HG03354 (cell line): ENCODE data around the gene NPAS3.

Experiments
- ATAC-seq: cut with Tn5 transposase; IDR thresholded peaks from one replicate; pipeline ENCODE4 v1.9.1; 2021; ENCODE audit warnings: mild to moderate bottlenecking; ENCODE audit not compliant: unreplicated experiment, poor library complexity, severe bottlenecking

The NPAS3 gene

DNA sequence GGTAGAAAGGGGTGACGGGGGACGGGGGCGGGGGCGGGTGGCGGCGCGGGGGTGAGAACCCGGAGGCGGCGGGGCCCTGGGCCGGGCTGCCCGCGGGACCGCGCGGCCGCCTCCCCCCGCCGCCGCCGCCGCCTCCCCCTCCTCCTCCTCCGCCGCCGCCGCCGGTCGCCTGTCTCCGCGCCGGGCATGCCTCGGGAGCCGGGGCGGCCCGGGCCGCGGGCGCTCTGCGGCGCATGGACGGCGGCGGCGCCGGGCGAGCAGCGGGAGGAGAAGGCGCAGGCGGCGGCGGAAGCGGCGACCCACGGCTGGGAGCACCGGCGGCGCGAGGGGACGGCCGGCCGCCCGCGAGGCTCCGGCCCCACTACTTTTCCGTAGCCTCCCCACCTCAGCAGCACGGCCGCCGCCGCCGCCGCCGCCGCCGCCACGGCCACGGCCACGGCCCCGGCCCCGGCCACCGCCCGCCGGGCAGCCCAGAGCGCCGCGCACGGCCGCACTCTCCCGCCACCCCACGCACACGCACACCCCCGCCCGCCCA, at the start of gene NPAS3:
NPAS3 (plus strand) TSS at position 161 of the 535 bp plus-strand sequence.
- ATAC-seq = peak; percentile 36

DNA sequence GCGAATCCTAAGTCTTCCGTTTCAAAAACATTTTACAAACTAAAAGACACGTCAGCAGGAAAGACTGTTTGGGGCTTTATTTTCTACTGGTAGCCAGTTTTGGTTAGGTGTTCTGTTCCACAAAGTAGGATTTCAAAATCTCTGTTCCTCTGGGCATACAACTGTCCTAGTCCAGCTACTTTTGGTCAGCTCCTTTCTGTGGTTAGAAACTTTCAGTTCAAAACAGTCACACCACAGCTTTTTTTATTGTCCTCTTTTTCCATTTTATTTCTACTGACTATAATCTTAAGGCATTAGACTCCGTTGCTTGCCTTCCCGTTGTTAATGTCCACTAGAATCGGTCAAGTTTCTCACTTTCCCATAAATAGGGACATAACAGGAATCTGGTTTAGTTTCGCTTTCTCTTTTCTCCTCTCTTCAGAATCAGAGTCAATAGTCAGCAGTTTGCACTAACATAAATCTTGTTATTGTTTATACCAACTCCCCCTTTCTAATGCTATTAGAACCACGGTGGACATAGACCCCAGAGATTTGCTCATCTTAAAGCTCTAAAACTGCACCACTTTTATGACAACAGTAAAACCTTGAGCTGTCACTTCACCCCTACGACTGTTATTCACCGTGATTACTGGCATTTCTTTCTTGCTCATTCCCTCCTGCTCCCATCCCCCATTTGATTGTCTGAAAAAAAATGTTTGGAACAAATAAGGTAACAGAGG, 41.5 kb upstream of the NPAS3 start:
- no peak for ATAC-seq

DNA sequence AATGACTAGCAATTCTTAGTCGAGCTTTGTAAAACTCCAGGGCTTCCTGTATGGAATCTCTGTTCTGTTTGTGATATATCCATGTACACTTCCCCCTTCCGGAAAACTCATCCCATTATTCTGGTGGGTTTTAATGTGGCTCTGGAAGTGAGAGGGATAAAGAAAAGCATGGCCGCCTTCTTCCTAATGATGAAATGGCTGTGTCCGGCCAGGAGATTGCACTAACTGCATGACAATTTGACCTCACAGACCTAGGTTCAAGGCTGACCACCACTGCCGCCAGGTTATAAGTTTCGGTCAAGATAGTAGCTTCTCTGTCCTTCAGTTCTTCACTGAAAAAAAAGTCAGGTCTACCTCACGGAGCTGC, 41.0 kb upstream of the NPAS3 start:
- no peak for ATAC-seq

DNA sequence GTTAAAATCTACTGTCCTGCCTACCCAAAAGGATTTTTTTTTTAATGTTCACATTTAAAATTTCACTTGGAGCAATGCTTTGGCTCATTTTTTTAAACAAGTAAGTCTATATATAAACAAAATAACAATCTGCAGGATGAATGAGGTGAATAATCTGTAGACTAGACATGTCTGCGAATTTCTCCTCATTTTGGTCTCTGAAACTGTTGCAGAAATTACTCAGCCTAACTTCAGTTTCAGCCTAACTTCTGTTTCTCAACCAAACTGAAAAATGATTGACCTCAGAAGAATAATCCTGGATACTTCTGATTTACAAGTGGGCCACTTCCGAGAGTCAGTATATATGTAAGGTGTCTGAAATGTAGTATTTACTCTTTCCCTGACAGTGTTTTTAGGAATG, 39.8 kb upstream of the NPAS3 start:
- no peak for ATAC-seq

DNA sequence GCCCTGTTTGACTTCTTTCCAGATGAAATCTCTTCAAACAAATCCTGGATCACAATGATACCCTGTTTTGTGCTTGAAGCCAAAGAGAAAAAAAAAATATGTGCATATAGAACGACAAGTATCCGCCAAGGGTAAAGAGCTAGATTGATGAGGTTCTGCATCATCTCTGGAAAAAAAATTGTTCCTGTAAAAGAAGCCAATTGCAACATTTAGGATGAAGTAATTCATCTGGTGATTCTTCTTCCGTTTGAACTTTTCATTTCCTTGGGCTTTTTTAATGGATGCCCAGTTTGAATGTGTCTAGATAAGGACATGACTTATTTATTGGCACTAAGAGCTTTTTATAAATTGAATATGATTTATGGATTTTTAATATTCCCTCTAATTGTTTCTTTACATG, 38.1 kb upstream of the NPAS3 start:
- ATAC-seq = no peak

DNA sequence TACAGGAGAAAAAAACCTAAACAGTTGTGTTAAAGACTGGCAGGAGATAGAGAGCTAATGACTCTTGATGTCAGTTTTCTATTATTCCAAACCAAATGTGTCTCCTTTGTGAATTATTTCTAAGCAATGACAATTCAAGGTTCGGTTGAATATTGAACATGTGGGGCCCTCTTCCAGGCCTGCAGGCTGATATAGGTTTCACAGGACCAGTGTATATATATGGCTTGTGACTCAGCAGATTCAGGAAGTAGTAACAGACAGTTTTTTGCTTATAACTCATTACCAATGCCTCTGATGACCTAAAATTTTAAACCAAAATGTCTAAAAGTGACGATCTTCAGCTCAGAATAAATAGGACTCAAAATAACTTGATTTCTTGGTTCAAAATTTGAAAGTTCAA, 33.7 kb upstream of the NPAS3 start:
- ATAC-seq = no peak

DNA sequence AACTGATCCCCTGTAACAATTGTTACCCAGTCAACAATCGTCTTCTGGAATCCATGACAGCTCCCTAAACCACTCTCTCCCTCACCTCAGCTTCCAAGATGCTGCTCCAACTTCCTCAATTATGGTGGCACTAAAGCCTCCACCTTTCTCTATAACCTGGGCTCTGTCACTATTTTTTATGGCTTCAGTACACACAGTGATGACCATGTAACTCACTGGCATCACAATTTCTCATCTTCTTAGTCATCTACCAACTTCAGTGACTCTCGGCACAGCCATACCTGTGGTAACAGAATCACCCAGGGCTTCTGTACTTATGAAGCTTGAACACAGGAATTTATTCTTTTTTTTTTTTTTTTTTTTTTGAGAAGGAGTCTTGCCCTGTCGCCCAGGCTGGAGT, 32.0 kb upstream of the NPAS3 start:
- ATAC-seq = no peak

DNA sequence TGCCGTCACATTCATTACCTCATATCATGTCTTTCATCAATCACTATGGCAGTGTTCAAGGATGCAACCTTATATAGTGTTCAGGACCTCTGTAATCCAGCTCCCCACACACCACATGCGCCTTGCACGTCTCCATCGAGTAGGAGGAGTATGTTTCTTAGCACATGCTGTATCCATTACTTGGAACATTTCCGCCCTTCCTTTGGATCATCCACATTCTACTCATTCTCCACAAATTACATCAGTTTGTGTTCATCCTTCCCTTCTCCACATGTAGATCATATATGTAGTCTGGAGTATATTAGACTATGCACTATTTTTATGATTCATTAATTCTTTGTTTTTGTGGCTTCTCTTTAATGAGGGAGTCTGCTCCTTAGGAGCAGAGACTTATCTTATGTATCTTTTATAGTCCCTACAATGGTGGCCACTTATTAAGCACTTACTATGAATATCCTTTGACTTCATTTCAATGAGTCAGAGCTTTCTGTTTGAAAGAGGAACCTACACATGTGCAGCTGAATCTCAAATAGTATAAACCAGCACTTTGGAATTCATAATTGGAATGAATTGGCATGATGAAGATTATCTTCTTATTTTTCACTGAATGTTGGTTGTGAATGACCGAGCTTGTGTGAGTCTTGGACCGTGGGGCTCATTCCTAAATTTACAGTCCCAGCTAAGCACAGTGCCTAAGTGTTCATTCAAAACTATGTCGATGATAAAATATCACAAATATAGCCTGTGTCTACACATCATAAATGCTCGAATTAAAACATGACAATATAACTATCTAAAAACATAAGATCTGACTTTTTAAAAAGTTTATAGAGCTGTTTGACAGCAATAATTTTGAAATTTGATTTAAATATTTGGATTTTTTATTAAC, 30.2 kb upstream of the NPAS3 start:
- ATAC-seq = no peak

DNA sequence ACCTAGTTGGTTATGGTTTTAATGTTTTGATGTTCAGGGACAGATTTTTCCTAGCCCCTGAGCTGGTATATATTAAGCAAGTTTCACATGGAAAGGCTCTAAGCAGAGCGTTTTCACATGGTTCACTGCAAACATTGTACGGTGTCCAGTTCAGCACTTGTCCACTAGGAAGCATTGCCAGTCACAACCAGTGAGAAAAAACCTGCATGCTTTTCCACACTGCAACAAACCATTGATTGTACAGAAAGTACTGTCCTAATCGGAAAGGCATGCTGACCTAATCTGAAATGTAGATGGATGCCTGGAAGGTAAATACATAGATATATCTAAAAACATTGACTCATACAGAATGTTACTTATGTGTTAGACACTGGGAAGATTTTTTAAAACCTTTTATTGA, 25.0 kb upstream of the NPAS3 start:
- ATAC-seq = no peak

DNA sequence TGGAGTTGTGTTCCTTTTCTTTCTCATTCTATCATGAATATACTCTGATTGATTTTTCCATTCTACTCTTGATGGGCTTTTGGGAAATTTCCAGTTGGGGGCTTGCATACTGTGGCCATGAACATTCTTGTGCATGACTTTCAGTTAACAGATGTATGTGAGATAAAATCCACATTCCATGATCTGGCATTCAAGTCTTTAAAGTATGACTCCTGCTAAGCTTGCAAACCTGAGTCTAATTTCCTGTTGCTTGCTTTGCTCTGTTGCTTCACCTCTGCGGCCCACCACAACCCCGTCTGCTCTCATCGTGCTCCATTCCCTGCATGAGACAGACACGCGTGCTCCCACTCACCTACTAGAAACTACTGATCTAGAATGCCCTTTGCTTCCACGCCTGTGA, 24.3 kb upstream of the NPAS3 start:
- ATAC-seq = no peak

DNA sequence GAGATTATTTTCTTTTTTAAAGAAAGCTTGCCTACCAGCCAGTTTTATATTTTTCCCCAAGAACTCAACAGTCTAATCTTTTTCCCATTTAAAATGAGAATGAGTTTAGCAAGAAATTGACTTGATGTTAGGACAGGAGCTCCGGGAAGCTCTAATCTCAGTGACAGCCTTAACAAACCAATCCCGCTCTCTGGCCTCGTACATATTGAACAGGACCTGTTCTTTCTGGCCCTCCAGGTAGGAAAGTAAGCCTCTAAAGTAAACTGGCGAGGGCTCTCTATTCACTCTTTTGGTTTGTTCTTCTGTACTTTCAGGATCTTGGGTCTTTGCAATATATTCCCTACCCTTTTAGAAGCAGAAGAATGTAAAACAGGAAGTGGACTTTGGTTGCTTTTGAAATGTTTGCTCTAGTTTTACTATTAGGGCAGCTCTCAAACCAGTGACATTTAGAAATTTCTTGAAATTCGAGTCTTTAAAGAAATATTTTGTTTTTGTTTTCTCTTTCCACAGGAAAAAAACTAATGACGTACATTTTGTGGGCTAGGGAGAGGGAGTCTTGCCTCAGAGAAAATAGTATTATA, 17.9 kb upstream of the NPAS3 start:
- no peak for ATAC-seq

DNA sequence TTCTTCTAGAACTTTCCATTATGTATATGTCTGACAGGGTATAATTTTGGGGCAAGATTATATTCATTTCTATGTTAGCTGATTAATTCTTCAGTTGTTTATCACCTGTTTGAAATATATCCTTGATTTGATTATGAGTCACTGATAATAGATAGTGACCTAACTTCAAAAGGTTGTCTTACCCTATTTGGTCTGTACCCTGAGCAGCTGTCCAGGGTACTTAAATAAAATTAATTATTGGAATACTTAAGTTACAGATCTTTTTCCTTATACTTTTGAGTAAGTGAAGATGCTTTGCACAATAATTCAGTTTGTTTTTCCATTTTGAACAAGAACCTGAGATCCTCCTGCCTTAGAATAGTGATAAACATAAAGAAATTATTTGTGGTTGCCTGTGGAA, 13.2 kb upstream of the NPAS3 start:
- no peak for ATAC-seq

DNA sequence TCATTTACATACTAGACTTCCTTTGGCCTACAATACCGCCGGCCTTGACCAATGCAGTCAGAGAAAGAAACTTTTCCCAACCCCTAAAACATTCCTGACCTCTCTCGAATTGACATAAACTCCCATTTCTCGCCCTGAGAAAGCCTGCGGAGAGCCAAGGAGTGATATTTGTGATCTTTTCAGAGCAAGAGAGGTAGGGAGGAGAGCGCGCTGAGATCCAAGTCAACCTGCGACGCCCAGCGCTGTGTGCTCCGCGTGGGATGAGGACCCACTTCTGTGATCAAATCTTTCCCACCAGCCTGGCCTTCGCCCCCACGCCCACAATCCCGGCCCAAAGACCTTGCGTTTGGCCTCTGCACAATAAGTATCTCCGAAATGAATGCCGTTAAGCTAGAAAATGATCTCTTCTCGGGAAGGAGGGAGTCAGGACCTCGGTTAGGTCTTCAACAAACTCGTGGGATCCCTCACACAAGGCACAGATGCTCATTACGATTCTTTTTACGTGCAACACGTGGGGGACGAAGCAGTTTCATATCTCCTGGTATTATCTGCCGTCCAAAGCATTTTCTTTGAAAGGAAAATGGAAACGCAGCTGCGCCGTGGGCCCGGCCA, 6.3 kb upstream of the NPAS3 start:
- ATAC-seq = no peak

DNA sequence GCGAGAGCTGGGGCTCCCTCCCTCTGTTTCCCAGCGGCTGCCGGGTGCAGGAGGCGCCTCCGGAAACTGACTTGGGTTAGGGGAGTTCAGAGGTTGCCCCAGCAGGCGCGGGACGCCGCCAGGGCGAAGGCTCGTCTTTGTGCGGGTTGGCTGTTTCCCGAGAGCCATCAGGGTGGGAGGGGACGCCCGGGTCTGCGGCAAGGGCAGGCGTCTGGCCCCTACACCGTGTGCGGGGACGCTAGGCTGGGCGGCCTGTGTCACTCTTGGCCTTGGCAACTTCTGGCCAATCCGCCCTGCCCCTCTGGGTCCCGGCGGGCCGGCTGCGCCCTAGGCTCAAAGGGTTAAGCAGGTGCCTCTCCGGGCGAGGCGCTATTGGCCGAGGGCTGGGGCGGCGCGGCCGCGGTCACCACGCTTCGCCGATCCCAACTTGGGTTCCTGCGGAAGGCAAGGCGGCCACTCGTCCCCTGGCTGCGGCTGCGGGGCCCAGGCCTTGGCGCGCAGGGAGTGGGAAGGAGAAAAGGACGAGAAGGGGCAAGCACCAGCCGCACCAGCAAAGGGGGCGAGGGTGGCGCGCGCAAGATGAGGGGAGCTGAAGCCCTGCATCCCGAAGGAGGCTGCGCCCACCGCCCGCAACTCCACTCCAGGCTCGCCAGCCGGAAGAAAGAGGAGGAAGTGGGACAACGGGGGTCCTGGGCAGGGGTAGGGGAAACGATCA, 5.6 kb upstream of the NPAS3 start:
- ATAC-seq = no peak

DNA sequence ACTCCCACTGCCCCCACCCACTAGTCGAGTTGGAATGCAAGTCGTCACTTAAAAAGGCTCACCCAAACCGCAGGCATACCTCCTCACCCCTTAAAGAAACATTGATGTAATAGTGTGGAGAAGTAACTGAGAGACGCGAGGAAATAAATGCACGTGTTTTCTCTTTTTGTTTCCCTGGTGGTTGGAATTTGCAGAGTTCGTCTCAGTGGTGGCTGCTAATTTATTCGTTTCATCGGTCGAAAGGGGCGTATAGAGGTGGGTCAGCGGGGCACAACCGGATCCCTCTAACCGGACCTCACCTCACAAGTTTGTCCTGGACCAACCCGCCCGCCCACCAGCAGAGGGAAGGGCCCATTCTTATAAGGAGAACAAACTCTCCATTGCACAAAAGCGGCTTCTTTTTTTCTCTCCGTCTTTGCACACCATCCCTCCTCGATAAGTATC, 5.0 kb upstream of the NPAS3 start:
- no peak for ATAC-seq

DNA sequence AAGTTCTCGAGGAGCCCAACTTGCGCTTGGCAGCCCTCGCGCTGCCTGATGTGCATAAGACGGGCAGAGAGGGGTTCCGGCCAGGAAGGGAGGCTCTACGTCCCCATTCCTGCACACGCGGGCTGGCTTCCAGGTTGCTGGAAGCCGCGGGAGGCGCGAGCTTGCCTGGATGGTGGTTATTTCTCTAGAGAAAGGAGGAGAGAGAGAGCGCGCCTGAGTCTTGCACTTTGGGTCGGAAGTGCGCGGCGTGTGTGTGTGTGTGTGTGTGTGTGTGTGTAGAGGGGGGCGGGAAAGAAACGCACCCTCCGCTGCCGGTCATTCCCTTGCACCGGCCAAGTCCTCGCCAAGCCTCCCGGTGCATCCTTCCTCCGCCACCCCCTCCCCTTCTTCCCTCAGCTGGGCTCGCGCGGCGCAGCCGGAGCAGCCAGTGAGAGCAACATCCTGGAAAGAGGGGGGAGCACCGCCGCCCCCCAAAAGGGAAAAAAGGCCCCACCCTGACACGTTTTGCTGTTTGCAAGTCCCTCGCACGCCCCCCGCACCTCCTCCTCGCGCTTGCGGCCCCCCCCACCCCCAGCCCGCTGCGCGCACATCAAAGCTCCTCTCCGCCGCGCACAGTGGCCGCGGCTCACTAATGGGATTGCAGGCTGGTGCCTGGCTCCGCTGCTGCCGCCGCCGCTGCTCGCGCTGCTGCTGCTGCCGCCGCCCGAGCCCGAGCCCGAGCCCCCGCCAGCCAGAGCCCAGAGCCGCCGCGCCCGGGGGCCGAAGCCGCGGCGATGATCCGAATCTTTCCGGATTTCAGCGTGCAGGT, 4.4 kb upstream of the NPAS3 start:
- no peak for ATAC-seq

DNA sequence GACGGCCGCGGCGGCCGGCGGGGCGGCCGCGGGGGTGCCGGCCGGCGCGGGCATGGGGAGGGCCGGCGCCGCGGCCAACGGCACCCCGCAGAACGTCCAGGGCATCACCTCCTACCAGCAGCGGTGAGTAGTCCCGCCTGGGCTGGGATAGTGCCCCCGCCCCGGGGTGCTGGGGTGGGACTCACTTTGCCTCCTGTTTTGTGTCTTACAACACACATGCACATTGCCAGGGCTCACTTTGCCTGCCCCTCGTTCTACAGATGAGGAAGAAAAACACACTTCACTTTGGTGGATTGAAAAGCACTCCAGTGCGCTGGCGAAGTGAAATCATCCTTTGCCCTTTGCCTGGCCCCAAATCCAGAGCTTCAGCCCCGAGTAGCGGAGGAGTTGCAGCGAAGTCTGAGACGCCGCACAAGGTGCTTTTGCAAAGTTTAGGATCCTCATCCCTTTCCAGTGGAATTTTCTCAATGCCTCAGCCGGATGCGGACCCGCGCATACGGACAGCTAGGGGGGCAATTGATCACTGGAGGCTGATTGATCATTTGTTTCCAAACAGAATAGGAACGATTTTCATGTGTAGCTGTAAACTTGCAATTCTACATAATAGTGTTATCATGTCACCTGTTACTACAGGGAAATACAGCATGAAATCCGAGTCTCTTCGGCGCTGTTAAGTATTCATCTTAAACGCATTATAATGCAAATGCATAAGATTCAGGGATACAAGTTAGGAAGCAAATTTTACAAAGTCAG, 3.6 kb upstream of the NPAS3 start:
- no peak for ATAC-seq
